Cardiac muscle cell (in vitro differentiated cells and primary cell): ENCODE results near the gene TOMM22. TPM values are rescaled to one million over a fixed set of nuclear protein-coding genes. Genes with fewer than 3 reads are reported as not detected.
"Not testable (repeated sequence)": the region's sequence is repeated elsewhere in the genome, so short reads cannot be mapped to it uniquely, and the experiment has no call there.

Source experiments
- DNase-seq, 2 donors: peaks; one replicate each; pipeline versions ENCODE4 v3.0.0 to v3.0.0-alpha.2; 2010 to 2017; ENCODE audit warnings: low read depth in 1 of 2, low spot score in 1 of 2
- H3K27ac ChIP-seq: fragments of 200-600 bp; sonication (generic); 2 replicates; pipeline ENCODE4 v1.5.1; 2016
- H3K27me3 ChIP-seq: fragments of 200-600 bp; sonication (generic); 2 replicates; pipeline ENCODE4 v1.6.0; 2016; ENCODE audit warnings: control low read depth
- H3K36me3 ChIP-seq: fragments of 200-600 bp; sonication (generic); 2 replicates; pipeline ENCODE4 v1.5.1; 2016; ENCODE audit warnings: control low read depth
- H3K4me1 ChIP-seq: fragments of 200-600 bp; sonication (generic); 2 replicates; pipeline ENCODE4 v1.8.1; 2017; ENCODE audit warnings: low read depth, mild to moderate bottlenecking, mixed run types
- H3K4me3 ChIP-seq: fragments of 200-600 bp; sonication (generic); 2 replicates; pipeline ENCODE4 v1.5.1; 2016; ENCODE audit warnings: mild to moderate bottlenecking
- H3K9me3 ChIP-seq: fragments of 200-600 bp; sonication (generic); 2 replicates; pipeline ENCODE4 v1.5.1; 2017; ENCODE audit warnings: low read depth, mild to moderate bottlenecking, control low read depth
- CTCF ChIP-seq: IDR thresholded peaks from 2 replicates; pipeline ENCODE4 v1.5.1; 2012; ENCODE audit warnings: low read depth, mild to moderate bottlenecking, low read length
- polyA plus RNA-seq: library from polyadenylated mRNA; unstranded; fragments of >200 nt; fragmentation: Nextera tagmentation; extraction: Ambion mirVana; gene quantifications from 2 replicates; pipeline ENCODE4 v1.2.1, GENCODE V29; 2016
- total RNA-seq: library from RNA; depleted of rRNA; stranded (reverse); fragments of >200 nt; gene quantifications from 2 replicates; pipeline ENCODE4 v1.2.3, GENCODE V29; 2016

TOMM22 gene
- 46.2 and 52.6 TPM in 2 replicates for total RNA-seq
- polyA plus RNA-seq = 123 and 151 TPM in 2 replicates

- H3K27ac ChIP-seq = peak within 1 kb of the TSS; percentile 56
- H3K4me3 ChIP-seq = peak within 1 kb of the TSS; percentile 76
- TF ChIP-seq CTCF = peak; percentile 68
Measured at GRCh38 chr22:38681582-38682335, at the start of gene TOMM22. TOMM22 (plus strand) TSS chr22:38681957; CDS start chr22:38681979, 22 bp downstream.

GRCh38 chr22:38632528-38632927, 49.2 kb upstream of the TOMM22 start:
- Histone ChIP-seq H3K27ac (no peak overlapping the region), H3K4me1 (no peaks in the 10 kb centered on the region), H3K27me3 (no peaks in the 10 kb centered on the region), H3K4me3 (no peak overlapping the region), H3K9me3 (no peaks in the 10 kb centered on the region), H3K36me3 (no peaks in the 10 kb centered on the region)
- DNase-seq = no peak
- TF ChIP-seq CTCF = no peak

More at GRCh38 chr22:38681582-38682335, at the start of gene TOMM22:
- Histone ChIP-seq H3K4me1 (peaks cover 4% of the 10 kb centered on the region), H3K36me3 (peaks cover 6% of the 10 kb centered on the region), H3K9me3 (no peaks in the 10 kb centered on the region), H3K27me3 (no peaks in the 10 kb centered on the region)
- peak; percentile 90 to 93 for DNase-seq

GRCh38 chr22:38638216-38638615, 43.5 kb upstream of the TOMM22 start:
- H3K4me1 ChIP-seq = peaks cover 7% of the 10 kb centered on the region
- DNase-seq = peak in 1 of 2 donors; percentile 22
- no peak for TF ChIP-seq CTCF

GRCh38 chr22:38638728-38639127, 43.0 kb upstream of the TOMM22 start:
- H3K9me3 ChIP-seq = no peaks in the 10 kb centered on the region
- no peaks in the 10 kb centered on the region for H3K27me3 ChIP-seq
- no peak overlapping the region for H3K4me3 ChIP-seq
- peak; percentile 30 to 52 for DNase-seq
- H3K36me3 ChIP-seq = no peaks in the 10 kb centered on the region
- no peak for TF ChIP-seq CTCF
- H3K27ac ChIP-seq = peak overlapping the region; percentile 68
- peaks cover 7% of the 10 kb centered on the region for H3K4me1 ChIP-seq

More at GRCh38 chr22:38638216-38638615, 43.5 kb upstream of the TOMM22 start:
- Histone ChIP-seq H3K9me3 (no peaks in the 10 kb centered on the region), H3K36me3 (no peaks in the 10 kb centered on the region), H3K27me3 (no peaks in the 10 kb centered on the region), H3K27ac (peak overlapping the region; percentile 68), H3K4me3 (no peak overlapping the region)

GRCh38 chr22:38641476-38642040, 40.2 kb upstream of the TOMM22 start:
- DNase-seq = no peak
- Histone ChIP-seq H3K36me3 (no peaks in the 10 kb centered on the region), H3K4me3 (no peak overlapping the region), H3K4me1 (peaks cover 7% of the 10 kb centered on the region), H3K27ac (no peak overlapping the region), H3K9me3 (no peaks in the 10 kb centered on the region), H3K27me3 (no peaks in the 10 kb centered on the region)
- no peak for TF ChIP-seq CTCF

- not testable (repeated sequence) for H3K9me3 ChIP-seq, DNase-seq, H3K27ac ChIP-seq, H3K27me3 ChIP-seq, H3K4me1 ChIP-seq, H3K36me3 ChIP-seq, H3K4me3 ChIP-seq
Measured at GRCh38 chr22:38644245-38644644, 37.5 kb upstream of the TOMM22 start.
